ENCODE measurements around the gene CAMK2D.

Gene CAMK2D

DNA sequence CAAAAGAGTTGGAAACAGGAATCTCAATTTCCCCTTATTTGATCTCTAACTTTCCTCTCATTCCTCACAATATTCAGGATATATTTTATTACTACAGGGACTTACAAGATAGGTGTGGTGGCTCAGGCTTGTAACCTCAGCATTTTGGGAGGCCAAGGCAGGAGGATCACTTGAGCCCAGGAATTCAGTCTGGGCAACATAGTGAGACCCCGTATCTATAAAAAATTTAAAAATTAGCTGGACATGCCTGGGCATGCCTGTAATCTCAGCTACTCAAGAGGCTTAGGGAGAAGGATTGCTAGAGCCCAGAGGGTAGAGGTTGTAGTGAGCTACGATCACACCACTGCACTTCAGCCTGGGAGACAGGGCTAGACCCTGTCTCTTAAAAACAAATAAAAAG, 200.4 kb downstream of the CAMK2D start:
- Histone ChIP-seq H3K9me3 (no peaks in the 10 kb centered on the region), H3K4me1 (peaks cover 0 to 19% (median 3%) of the 10 kb centered on the region in 4 donors), H3K4me3 (no peak overlapping the region), H3K27ac (no peak overlapping the region), H3K36me3 (no peaks in the 10 kb centered on the region), H3K27me3 (no peaks in the 10 kb centered on the region)
- intact Hi-C loops (cut with DNase I; ENCODE audit: low total_unique reads): no loop called here
- TF ChIP-seq, protein P1, sequence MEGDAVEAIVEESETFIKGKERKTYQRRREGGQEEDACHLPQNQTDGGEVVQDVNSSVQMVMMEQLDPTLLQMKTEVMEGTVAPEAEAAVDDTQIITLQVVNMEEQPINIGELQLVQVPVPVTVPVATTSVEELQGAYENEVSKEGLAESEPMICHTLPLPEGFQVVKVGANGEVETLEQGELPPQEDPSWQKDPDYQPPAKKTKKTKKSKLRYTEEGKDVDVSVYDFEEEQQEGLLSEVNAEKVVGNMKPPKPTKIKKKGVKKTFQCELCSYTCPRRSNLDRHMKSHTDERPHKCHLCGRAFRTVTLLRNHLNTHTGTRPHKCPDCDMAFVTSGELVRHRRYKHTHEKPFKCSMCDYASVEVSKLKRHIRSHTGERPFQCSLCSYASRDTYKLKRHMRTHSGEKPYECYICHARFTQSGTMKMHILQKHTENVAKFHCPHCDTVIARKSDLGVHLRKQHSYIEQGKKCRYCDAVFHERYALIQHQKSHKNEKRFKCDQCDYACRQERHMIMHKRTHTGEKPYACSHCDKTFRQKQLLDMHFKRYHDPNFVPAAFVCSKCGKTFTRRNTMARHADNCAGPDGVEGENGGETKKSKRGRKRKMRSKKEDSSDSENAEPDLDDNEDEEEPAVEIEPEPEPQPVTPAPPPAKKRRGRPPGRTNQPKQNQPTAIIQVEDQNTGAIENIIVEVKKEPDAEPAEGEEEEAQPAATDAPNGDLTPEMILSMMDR (IDR thresholded peaks at IDR 0.05): no peak
- no peak for DNase-seq

DNA sequence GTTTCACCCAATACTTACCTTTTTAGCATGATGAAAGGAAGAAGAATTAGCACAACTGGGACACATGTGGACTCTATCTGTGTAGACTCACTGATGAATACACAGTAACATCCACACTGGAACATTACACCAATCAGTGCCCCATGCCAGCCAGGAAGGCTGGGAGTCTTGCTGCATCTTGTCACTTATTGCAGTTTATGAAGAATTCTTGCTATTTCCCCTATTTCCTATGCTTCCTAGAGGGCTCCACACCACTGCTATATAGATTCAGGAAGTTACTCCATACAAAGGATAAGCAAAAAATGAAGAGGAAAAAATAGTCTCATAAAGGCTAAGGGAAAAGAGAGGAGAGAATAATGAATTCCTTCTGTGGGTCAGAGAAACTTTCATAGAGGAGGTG, 201.0 kb downstream of the CAMK2D start:
- H3K27me3 ChIP-seq: no peaks in the 10 kb centered on the region
- peaks cover 0 to 24% (median 6%) of the 10 kb centered on the region in 4 donors for H3K4me1 ChIP-seq
- no peak for DNase-seq
- H3K36me3 ChIP-seq: no peaks in the 10 kb centered on the region
- TF ChIP-seq, protein P1 (IDR thresholded peaks at IDR 0.05): no peak
- H3K4me3 ChIP-seq: no peak overlapping the region
- intact Hi-C loops (cut with DNase I; ENCODE audit: low total_unique reads): no loop called here
- no peak overlapping the region for H3K27ac ChIP-seq
- no peaks in the 10 kb centered on the region for H3K9me3 ChIP-seq

- intact Hi-C loops (cut with DNase I; ENCODE audit: low total_unique reads): loop anchor here (10.0 kb wide), 1 partner anchor 115 kb away; no protein-coding TSS in a partner anchor
- no peaks in the 10 kb centered on the region for H3K27me3 ChIP-seq
- no peak overlapping the region for H3K4me3 ChIP-seq
- no peak for DNase-seq
- H3K36me3 ChIP-seq: no peaks in the 10 kb centered on the region
- no peaks in the 10 kb centered on the region for H3K9me3 ChIP-seq
- TF ChIP-seq, protein P1 (IDR thresholded peaks at IDR 0.05): no peak
- peaks cover 0 to 24% (median 7%) of the 10 kb centered on the region in 4 donors for H3K4me1 ChIP-seq
- no peak overlapping the region for H3K27ac ChIP-seq
These were observed 201.6 kb downstream of the CAMK2D start for GRCh38 chr4:113559947-113560346.

DNA sequence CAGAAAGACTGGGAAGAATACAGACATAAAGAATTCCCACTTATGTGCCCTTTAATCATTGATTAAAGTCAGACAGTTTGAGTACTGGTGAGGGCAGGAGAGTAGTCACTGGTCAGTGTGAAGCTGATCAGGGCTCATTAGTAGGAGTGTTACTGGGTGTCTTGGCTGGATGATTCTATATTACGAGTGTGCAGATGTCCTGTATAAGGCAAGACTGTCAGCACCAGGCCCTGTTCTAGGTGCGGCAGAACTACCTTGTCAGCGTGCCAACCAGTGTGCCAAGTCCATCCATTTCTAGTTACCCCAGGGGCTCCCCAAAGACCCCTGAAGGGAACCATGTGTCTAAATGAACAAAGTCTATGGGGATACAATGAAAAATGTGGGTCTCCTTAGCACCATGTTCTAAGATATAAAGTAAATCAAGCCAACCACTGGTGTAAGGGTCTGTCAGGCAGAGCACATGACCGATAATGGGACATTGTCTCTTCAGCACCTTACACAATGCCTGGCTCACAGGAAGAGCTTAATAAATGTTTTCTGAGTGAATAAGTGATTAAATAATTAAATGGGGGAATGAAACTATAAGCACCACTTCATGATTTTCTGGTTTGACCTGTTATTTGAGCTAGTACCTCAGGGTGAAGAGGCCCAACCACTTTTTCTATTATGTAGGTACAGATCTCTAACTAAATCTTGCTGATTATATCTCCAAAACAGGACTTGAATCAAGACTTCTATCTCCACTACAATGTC, 205.0 kb downstream of the CAMK2D start:
- Histone ChIP-seq H3K36me3 (no peaks in the 10 kb centered on the region), H3K27me3 (no peaks in the 10 kb centered on the region), H3K4me3 (no peak overlapping the region), H3K27ac (peak overlapping the region; percentile 45 to 54), H3K9me3 (no peaks in the 10 kb centered on the region), H3K4me1 (peaks cover 0 to 24% (median 7%) of the 10 kb centered on the region in 4 donors)
- DNase-seq: no peak
- TF ChIP-seq, protein P1 (IDR thresholded peaks at IDR 0.05): no peak
- intact Hi-C loops (cut with DNase I; ENCODE audit: low total_unique reads): loop anchor here (10.0 kb wide), 1 partner anchor 118 kb away; no protein-coding TSS in a partner anchor

DNA sequence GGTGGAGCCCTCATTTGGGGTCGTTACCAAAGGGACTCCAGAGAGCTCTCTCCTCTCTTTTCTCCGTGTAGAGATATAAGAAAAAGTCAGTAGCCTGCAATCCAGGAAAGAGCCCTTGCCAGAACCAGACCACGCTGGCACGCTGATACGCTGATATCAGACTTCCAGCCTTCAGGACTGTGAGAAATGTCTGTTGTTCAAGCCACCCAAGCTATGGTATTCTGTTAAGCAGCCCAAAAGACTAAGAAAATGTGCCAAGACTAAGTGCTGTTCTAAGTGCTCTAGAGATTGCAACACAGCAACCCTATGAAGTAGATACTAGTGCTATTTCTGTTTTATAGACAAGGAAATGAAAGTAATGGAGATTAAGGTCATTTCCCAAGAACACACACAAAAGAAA, 205.7 kb downstream of the CAMK2D start:
- no peaks in the 10 kb centered on the region for H3K36me3 ChIP-seq
- TF ChIP-seq, protein P1 (IDR thresholded peaks at IDR 0.05): no peak
- DNase-seq: peak in 1 of 2 donors; percentile 66
- no peaks in the 10 kb centered on the region for H3K9me3 ChIP-seq
- peak overlapping the region; percentile 45 to 54 for H3K27ac ChIP-seq
- H3K4me3 ChIP-seq: peak overlapping the region in 1 of 2 donors; percentile 7
- intact Hi-C loops (cut with DNase I; ENCODE audit: low total_unique reads): loop anchor here (10.0 kb wide), 1 partner anchor 119 kb away; no protein-coding TSS in a partner anchor
- no peaks in the 10 kb centered on the region for H3K27me3 ChIP-seq
- H3K4me1 ChIP-seq: peaks cover 0 to 17% (median 7%) of the 10 kb centered on the region in 4 donors
